GM12891 (cell line): ENCODE measurements around the gene PMPCA.

ENCODE experiments used
- POLR2A ChIP-seq: IDR thresholded peaks from 2 replicates; pipeline ENCODE4 v1.6.1; 2011; ENCODE audit warnings: low read depth, low read length, control low read depth
- POLR2AphosphoS5 ChIP-seq: IDR thresholded peaks from 2 replicates; pipeline ENCODE4 v1.6.1; 2011; ENCODE audit warnings: low read depth, low read length, control low read depth
- POU2F2 ChIP-seq: IDR thresholded peaks from 2 replicates; pipeline ENCODE4 v1.6.1; 2011; ENCODE audit warnings: low read depth, mild to moderate bottlenecking, control low read depth, low read length, moderate library complexity
- SPI1 ChIP-seq: IDR thresholded peaks from 2 replicates; pipeline ENCODE4 v1.6.1; 2011; ENCODE audit warnings: low read depth, low read length, control low read depth
- TAF1 ChIP-seq: IDR thresholded peaks from 2 replicates; pipeline ENCODE4 v1.6.1; 2011; ENCODE audit warnings: low read depth, low read length, control low read depth

DNA sequence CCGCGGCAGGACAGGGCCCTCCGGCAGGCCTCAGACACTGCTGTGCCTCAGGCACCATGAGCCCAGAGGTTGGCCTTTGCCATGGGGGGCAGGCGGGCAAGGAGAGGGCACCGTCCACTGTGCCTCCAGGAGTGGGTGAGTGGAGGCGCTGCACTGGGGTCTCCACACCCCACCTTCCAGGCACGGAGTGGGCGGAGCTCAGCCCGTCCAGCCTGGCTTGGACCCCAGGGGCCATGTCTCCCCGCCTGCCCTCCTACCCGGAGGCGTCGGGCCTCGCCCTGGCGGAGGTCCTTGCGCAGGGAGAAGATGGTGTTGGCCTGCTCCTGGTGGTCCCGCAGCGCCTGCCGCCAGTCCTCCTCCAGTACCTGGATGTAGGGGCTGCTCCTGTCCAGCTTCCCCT lies 40.4 kb upstream of the PMPCA start:
- TF ChIP-seq POLR2A (no peak), TAF1 (no peak), SPI1 (no peak), POLR2AphosphoS5 (no peak), POU2F2 (no peak)
